ENCODE data around the gene YIF1A.

- TF ChIP-seq CTCF (IDR thresholded peaks at IDR 0.05; ENCODE audit: extremely low read depth in 1 of 2, insufficient read depth in 1 of 2, low read depth in 1 of 2, low read length in 2 of 2) (no peak), MYC (IDR thresholded peaks at IDR 0.05; ENCODE audit: low read depth, low read length) (no peak), POLR2A (IDR thresholded peaks at IDR 0.05; ENCODE audit: low read depth, low read length) (no peak), JUN (IDR thresholded peaks at IDR 0.05; ENCODE audit: borderline replicate concordance, insufficient read depth, insufficient read length, low read depth) (no peak), MAX (IDR thresholded peaks at IDR 0.05; ENCODE audit: insufficient read depth, insufficient read length) (no peak)
These were observed 37.1 kb downstream of the YIF1A start for GRCh38 chr11:66251809-66252208.
